Thoracic aorta (tissue), 2 donors: ENCODE data around the gene HCFC1. TPM values are rescaled to one million over a fixed set of nuclear protein-coding genes. Genes with fewer than 3 reads are reported as not detected.

Experiments
- ATAC-seq: fragments of 150-250 bp; one replicate; pipeline ENCODE4 v1.8.0; 2017; ENCODE audit warnings: low read depth; ENCODE audit not compliant: insufficient number of reproducible peaks, low FRiP score
- DNase-seq: peaks from one replicate; pipeline ENCODE4 v3.0.0-alpha.2; 2020; ENCODE audit warnings: low spot score
- H3K27ac ChIP-seq, 2 donors: fragments of 200-600 bp; sonication (generic); 1 replicate in 1 of 2; 2 replicates in 1 of 2; pipeline ENCODE4 v1.5.1; 2016; ENCODE audit warnings: mild to moderate bottlenecking in 2 of 2, moderate library complexity in 2 of 2
- H3K27me3 ChIP-seq: fragments of 200-600 bp; sonication (generic); replicated peaks from 2 replicates; pipeline ENCODE4 v1.6.0; 2016; ENCODE audit warnings: mild to moderate bottlenecking; ENCODE audit not compliant: insufficient read depth
- H3K36me3 ChIP-seq: fragments of 200-600 bp; sonication (generic); one replicate; pipeline ENCODE4 v1.5.1; 2016
- H3K4me1 ChIP-seq, 2 donors: fragments of 200-600 bp; sonication (generic); 1 replicate in 1 of 2; 2 replicates in 1 of 2; pipeline versions ENCODE4 v1.5.1 to v1.6.0; 2016; ENCODE audit warnings: low read depth in 2 of 2, mild to moderate bottlenecking in 1 of 2; ENCODE audit not compliant: control insufficient read depth in 1 of 2
- H3K4me3 ChIP-seq: fragments of 200-600 bp; sonication (generic); 2 replicates; pipeline ENCODE4 v1.5.1; 2016; ENCODE audit warnings: mild to moderate bottlenecking
- H3K9me3 ChIP-seq: fragments of 200-600 bp; sonication (generic); 2 replicates; pipeline ENCODE4 v1.5.1; 2016
- total RNA-seq, 2 donors: library from RNA; depleted of rRNA; stranded (reverse); fragments of >200 nt; gene quantifications; one replicate each; pipeline versions ENCODE4 v1.1.0 to v1.2.3, GENCODE V29; 2016
- TF ChIP-seq, protein P1 (sequence below): fragments of 200-600 bp; sonication (generic); IDR thresholded peaks from one replicate; pipeline ENCODE4 v1.5.1; 2019; ENCODE audit warnings: antibody characterized with exemption

Gene HCFC1
- total RNA-seq, 2 donors from 2014 or later = 51.6 to 58.9 TPM

GRCh38 chrX:153964105-153964504 is 7.5 kb downstream of the HCFC1 start:
- H3K4me1 ChIP-seq = peaks cover 13 to 37% of the 10 kb centered on the region in 2 donors
- no peak overlapping the region for H3K27ac ChIP-seq
- H3K27me3 ChIP-seq = no peaks in the 10 kb centered on the region
- no peak overlapping the region for H3K4me3 ChIP-seq
- ATAC-seq (no peak), DNase-seq (no peak)
- no peaks in the 10 kb centered on the region for H3K9me3 ChIP-seq
- TF ChIP-seq, protein P1, sequence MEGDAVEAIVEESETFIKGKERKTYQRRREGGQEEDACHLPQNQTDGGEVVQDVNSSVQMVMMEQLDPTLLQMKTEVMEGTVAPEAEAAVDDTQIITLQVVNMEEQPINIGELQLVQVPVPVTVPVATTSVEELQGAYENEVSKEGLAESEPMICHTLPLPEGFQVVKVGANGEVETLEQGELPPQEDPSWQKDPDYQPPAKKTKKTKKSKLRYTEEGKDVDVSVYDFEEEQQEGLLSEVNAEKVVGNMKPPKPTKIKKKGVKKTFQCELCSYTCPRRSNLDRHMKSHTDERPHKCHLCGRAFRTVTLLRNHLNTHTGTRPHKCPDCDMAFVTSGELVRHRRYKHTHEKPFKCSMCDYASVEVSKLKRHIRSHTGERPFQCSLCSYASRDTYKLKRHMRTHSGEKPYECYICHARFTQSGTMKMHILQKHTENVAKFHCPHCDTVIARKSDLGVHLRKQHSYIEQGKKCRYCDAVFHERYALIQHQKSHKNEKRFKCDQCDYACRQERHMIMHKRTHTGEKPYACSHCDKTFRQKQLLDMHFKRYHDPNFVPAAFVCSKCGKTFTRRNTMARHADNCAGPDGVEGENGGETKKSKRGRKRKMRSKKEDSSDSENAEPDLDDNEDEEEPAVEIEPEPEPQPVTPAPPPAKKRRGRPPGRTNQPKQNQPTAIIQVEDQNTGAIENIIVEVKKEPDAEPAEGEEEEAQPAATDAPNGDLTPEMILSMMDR = no peak
- peaks cover 28% of the 10 kb centered on the region for H3K36me3 ChIP-seq

GRCh38 chrX:153963546-153963945 is 8.1 kb downstream of the HCFC1 start:
- DNase-seq (no peak), ATAC-seq (no peak)
- no peaks in the 10 kb centered on the region for H3K9me3 ChIP-seq
- no peak overlapping the region for H3K27ac ChIP-seq
- H3K4me1 ChIP-seq = peaks cover 12 to 32% of the 10 kb centered on the region in 2 donors
- H3K27me3 ChIP-seq = no peaks in the 10 kb centered on the region
- TF ChIP-seq, protein P1 = no peak
- peaks cover 32% of the 10 kb centered on the region for H3K36me3 ChIP-seq
- no peak overlapping the region for H3K4me3 ChIP-seq

DNA sequence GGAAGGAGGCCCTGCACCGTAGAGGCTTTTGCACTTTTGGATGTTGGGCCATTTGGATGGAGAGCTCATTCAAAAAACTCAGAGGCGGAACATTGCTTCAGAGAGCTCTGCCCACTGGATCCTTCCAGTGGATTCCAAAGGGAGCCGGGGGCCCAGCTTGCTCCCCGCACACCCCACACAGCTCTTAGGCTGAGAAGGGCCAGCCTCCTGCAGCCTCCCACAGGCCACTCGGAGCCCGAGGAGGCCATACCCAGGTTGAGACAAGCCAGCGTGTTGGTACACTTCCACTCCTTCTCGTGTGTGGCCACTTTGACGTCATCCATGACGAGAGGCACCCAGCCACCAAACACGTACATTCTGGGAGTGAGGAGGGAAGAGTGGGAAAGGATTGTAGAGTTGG is 10.3 kb downstream of the HCFC1 start:
- DNase-seq = no peak
- H3K27me3 ChIP-seq = no peaks in the 10 kb centered on the region
- H3K4me3 ChIP-seq = no peak overlapping the region
- no peaks in the 10 kb centered on the region for H3K9me3 ChIP-seq
- H3K27ac ChIP-seq = no peak overlapping the region
- ATAC-seq = no peak
- TF ChIP-seq, protein P1 = no peak
- H3K4me1 ChIP-seq = peaks cover 3 to 9% of the 10 kb centered on the region in 2 donors
- peaks cover 39% of the 10 kb centered on the region for H3K36me3 ChIP-seq

- H3K36me3 ChIP-seq = peaks cover 39% of the 10 kb centered on the region
- no peak overlapping the region for H3K4me3 ChIP-seq
- H3K4me1 ChIP-seq = peaks cover 0 to 4% of the 10 kb centered on the region in 2 donors
- DNase-seq = no peak
- no peaks in the 10 kb centered on the region for H3K27me3 ChIP-seq
- TF ChIP-seq, protein P1 = no peak
- ATAC-seq = no peak
- no peaks in the 10 kb centered on the region for H3K9me3 ChIP-seq
- no peak overlapping the region for H3K27ac ChIP-seq
These were observed 10.8 kb downstream of the HCFC1 start for GRCh38 chrX:153960786-153961185.

GRCh38 chrX:153960077-153960476 is 11.5 kb downstream of the HCFC1 start:
- Histone ChIP-seq H3K27ac (no peak overlapping the region), H3K27me3 (no peaks in the 10 kb centered on the region), H3K9me3 (no peaks in the 10 kb centered on the region), H3K4me1 (no peaks in the 10 kb centered on the region), H3K4me3 (no peak overlapping the region), H3K36me3 (peaks cover 39% of the 10 kb centered on the region)
- no peak for DNase-seq
- TF ChIP-seq, protein P1 = no peak
- no peak for ATAC-seq
